GM06990 (cell line): ENCODE measurements around the gene ZNF735.
"Not testable (repeated sequence)": the region's sequence is repeated elsewhere in the genome, so short reads cannot be mapped to it uniquely, and the experiment has no call there.

Experiments used
- DNase-seq: peaks from one replicate; pipeline ENCODE4 v3.0.0-alpha.2; 2011; ENCODE audit not compliant: insufficient read length; ENCODE audit errors: extremely low read depth
- H3K27me3 ChIP-seq: replicated peaks from 2 replicates; pipeline ENCODE4 v1.6.0; 2011; ENCODE audit warnings: low read length; ENCODE audit not compliant: control insufficient read depth, insufficient read depth
- H3K36me3 ChIP-seq: 2 replicates; pipeline ENCODE4 v1.5.1; 2011; ENCODE audit warnings: low read length; ENCODE audit not compliant: control insufficient read depth, insufficient read depth
- H3K4me3 ChIP-seq: replicated peaks from 2 replicates; pipeline ENCODE4 v1.5.1; 2011; ENCODE audit warnings: low read depth, mild to moderate bottlenecking, control low read depth, low read length
- TF ChIP-seq, protein P1 (sequence below): IDR thresholded peaks from 2 replicates; pipeline ENCODE4 v1.5.1; 2011; ENCODE audit warnings: low read length, control low read depth, mild to moderate bottlenecking, inconsistent platforms; ENCODE audit not compliant: insufficient read depth, poor library complexity, severe bottlenecking

Gene ZNF735

DNA sequence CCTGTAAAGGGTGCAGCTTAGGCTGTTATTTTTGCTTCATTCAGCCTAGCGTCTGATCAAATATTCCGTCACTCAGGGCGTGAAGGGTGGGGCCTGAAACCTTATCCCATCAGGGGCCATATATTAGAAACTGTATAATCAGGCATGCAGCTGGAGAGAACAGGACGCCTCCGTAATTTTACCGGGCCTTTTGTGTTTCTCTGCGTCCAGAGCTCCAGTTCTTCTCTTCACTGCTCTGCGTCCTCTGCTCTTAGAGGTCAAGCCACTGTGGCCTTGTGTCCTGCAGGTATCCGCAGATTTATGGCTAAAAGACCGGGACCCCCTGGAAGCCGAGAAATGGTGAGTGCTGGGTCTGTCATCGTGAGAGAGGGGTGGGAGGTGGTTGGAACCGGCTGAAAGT lies at the start of gene ZNF735:
Gene ZNF735 (plus strand): TSS at position 301 of the 400 bp plus-strand sequence. CDS start 0 bp downstream, at position 301.
- no peak for DNase-seq
- H3K4me3 ChIP-seq: no peak within 1 kb of the TSS
- H3K36me3 ChIP-seq: no peaks in the 10 kb centered on the region
- H3K27me3 ChIP-seq: no peaks in the 10 kb centered on the region
- TF ChIP-seq, protein P1, sequence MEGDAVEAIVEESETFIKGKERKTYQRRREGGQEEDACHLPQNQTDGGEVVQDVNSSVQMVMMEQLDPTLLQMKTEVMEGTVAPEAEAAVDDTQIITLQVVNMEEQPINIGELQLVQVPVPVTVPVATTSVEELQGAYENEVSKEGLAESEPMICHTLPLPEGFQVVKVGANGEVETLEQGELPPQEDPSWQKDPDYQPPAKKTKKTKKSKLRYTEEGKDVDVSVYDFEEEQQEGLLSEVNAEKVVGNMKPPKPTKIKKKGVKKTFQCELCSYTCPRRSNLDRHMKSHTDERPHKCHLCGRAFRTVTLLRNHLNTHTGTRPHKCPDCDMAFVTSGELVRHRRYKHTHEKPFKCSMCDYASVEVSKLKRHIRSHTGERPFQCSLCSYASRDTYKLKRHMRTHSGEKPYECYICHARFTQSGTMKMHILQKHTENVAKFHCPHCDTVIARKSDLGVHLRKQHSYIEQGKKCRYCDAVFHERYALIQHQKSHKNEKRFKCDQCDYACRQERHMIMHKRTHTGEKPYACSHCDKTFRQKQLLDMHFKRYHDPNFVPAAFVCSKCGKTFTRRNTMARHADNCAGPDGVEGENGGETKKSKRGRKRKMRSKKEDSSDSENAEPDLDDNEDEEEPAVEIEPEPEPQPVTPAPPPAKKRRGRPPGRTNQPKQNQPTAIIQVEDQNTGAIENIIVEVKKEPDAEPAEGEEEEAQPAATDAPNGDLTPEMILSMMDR: no peak

DNA sequence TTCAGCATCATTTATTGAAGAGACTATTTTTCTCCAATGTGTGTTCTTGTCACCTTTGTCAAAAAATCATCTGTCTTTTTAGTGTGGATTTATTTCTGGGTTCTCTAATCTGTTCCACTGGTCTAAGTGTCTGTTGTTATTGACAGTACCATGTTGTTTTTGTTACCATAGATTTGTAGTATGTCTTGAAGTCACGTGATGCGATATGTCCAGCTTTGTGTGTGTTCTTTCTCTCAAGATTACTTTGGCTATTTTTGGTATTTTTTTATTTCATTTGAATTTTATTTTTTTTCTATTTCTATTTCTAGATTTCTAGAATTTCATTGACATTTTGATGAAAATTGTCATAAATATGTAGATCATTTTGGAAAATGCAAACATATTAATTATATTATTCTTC lies 36.0 kb upstream of the ZNF735 start:
- DNase-seq, H3K4me3 ChIP-seq, H3K27me3 ChIP-seq, H3K36me3 ChIP-seq: not testable (repeated sequence)

DNA sequence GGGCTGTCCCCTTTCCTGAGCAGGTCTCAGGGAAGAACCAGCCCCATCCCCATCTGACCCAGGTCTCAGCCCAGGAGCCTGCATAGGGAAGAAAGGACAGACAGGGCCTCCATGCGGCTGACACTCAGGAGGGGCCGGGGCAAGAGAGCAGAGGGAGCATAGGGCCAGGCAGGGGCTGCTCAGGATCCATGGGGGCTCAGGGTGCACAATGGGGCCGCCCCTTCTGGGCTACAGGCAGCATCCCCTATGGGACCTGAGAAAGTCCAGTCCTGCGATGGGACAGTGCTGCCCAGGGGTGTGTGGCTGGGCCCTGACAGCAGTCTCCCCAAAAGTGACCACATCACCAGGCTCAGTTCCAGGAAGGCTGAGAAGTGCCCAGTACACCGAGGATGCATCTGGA lies 32.7 kb upstream of the ZNF735 start:
- Histone ChIP-seq H3K27me3 (no peaks in the 10 kb centered on the region), H3K36me3 (no peaks in the 10 kb centered on the region), H3K4me3 (no peak overlapping the region)
- DNase-seq: no peak
- TF ChIP-seq, protein P1: no peak

DNA sequence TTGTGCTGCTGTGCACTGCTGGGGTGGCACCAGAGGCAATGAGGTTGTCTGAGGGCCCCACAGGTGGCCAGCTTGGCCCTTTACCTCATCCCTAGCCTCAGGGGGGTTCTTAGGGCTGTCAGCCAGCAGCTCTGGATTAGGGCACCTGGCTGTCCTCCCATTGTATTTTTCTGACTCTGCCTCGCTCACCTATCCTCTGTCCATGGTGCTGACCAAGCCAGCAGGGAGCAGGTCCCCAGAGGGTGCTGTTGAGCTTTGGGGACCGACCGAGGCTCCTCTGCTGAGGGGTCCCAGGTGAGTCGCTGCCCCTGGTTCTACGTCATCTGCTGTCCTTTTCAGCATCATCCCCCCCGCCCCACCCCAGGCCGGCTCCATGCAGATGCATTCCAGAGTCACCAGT lies 32.1 kb upstream of the ZNF735 start:
- no peak for DNase-seq
- TF ChIP-seq, protein P1: no peak
- Histone ChIP-seq H3K4me3 (no peak overlapping the region), H3K27me3 (no peaks in the 10 kb centered on the region), H3K36me3 (no peaks in the 10 kb centered on the region)

- DNase-seq: no peak
- TF ChIP-seq, protein P1: peak; percentile 6
- H3K4me3 ChIP-seq: no peak overlapping the region
- no peaks in the 10 kb centered on the region for H3K36me3 ChIP-seq
- no peaks in the 10 kb centered on the region for H3K27me3 ChIP-seq
Measured at GRCh38 chr7:64180989-64181388, 26.0 kb upstream of the ZNF735 start.

DNA sequence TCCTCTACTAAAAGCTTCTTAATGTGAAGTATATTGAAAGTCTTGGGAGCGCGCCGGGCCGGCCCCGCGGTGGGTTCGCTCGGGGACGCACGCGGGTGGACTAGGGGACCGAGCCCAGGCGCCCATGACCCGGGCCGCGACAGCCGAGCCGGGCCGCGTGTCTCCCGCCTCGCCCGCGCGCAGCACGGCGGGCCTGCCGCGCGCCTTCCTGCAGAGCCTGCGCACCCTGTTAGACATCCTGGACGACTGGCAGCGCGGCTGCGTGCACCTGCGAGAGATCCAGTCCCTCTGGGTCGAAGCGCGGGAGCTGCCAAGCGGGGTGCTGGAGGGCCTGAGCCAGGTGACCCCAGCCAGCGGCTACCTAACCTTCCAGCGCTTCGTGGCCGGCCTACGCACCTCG lies 25.4 kb upstream of the ZNF735 start:
- no peaks in the 10 kb centered on the region for H3K36me3 ChIP-seq
- H3K27me3 ChIP-seq: no peaks in the 10 kb centered on the region
- DNase-seq: no peak
- no peak overlapping the region for H3K4me3 ChIP-seq
- TF ChIP-seq, protein P1: no peak
